ENCODE measurements around the gene TGM1. TPM values are rescaled to one million over a fixed set of nuclear protein-coding genes. Genes with fewer than 3 reads are reported as not detected.

The TGM1 gene
- total RNA-seq, 1 experiment from 2014 or later, result 2.9 TPM

GRCh38 chr14:24278424-24278823 is 15.4 kb upstream of the TGM1 start:
- no peak overlapping the region for H3K27ac ChIP-seq (ENCODE audit: insufficient read length, low read depth, low read length)
- Mint-ChIP-seq H3K4me1 (peaks cover 2 to 11% of the 10 kb centered on the region in 2 experiments; a peak in 2 of 4 replicates), H3K9me3 (no peaks in the 10 kb centered on the region), H3K27ac (no peak overlapping the region; a peak in 1 of 7 replicates), H3K27me3 (ENCODE audit: low read depth) (no peaks in the 10 kb centered on the region), H3K4me3 (no peak overlapping the region), H3K36me3 (ENCODE audit: insufficient read depth in 1 of 3, low read depth in 3 of 3) (no peaks in the 10 kb centered on the region)
- H3K14ac ChIP-seq (ENCODE audit: insufficient read depth, low read length), result no peak overlapping the region
- H3K18ac ChIP-seq (ENCODE audit: insufficient read length, low read depth, low read length), result no peak overlapping the region
- WGBS (ENCODE audit: extremely low coverage, insufficient read length, low lambda C conversion rate), result no CpG with 5 or more reads among the region's 5 CpGs
- H3T11ph ChIP-seq (ENCODE audit: low read length), result no peak overlapping the region
- H4K20me1 ChIP-seq (ENCODE audit: control insufficient read depth, insufficient read depth, insufficient read length), result no peaks in the 10 kb centered on the region
- TF ChIP-seq, protein P1, sequence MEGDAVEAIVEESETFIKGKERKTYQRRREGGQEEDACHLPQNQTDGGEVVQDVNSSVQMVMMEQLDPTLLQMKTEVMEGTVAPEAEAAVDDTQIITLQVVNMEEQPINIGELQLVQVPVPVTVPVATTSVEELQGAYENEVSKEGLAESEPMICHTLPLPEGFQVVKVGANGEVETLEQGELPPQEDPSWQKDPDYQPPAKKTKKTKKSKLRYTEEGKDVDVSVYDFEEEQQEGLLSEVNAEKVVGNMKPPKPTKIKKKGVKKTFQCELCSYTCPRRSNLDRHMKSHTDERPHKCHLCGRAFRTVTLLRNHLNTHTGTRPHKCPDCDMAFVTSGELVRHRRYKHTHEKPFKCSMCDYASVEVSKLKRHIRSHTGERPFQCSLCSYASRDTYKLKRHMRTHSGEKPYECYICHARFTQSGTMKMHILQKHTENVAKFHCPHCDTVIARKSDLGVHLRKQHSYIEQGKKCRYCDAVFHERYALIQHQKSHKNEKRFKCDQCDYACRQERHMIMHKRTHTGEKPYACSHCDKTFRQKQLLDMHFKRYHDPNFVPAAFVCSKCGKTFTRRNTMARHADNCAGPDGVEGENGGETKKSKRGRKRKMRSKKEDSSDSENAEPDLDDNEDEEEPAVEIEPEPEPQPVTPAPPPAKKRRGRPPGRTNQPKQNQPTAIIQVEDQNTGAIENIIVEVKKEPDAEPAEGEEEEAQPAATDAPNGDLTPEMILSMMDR (conservative IDR thresholded peaks at IDR 0.05), result no peak
- H2BK20ac ChIP-seq (ENCODE audit: low read depth, low read length, poor library complexity, severe bottlenecking), result no peak overlapping the region
- no peak overlapping the region for H3K56ac ChIP-seq (ENCODE audit: insufficient read length, low read depth, low read length)
- no peaks in the 10 kb centered on the region for H3K9me3 ChIP-seq (ENCODE audit: control insufficient read depth, low read depth, low read length)
- H4K8ac ChIP-seq (replicated peaks; ENCODE audit: insufficient read length, low read depth, low read length), result no peak overlapping the region
- H3K4me2 ChIP-seq (ENCODE audit: insufficient read depth, insufficient read length, low read length), result no peak overlapping the region
- no peaks in the 10 kb centered on the region for H3K79me1 ChIP-seq (ENCODE audit: insufficient read depth, low read depth, low read length, poor library complexity, severe bottlenecking)
- no peak overlapping the region for H4K5ac ChIP-seq (ENCODE audit: insufficient read length, low read depth, low read length)
- no peak overlapping the region for H2BK12ac ChIP-seq (ENCODE audit: insufficient read length, low read depth, low read length)
- DNase-seq, result no peak
- no peak overlapping the region for H3K9ac ChIP-seq (ENCODE audit: extremely low read depth, insufficient read length, low read length)
- peak overlapping the region; percentile 17 for H4K91ac ChIP-seq (ENCODE audit: insufficient read length, low read depth, low read length)
- H3K23ac ChIP-seq (ENCODE audit: insufficient read length, low read depth, low read length), result no peak overlapping the region
- no peaks in the 10 kb centered on the region for H3K79me2 ChIP-seq (ENCODE audit: insufficient read depth, low read length)
- H2AFZ ChIP-seq (ENCODE audit: low read length), result no peak overlapping the region
- no peaks in the 10 kb centered on the region for H3K27me3 ChIP-seq (ENCODE audit: insufficient read depth, low read length)
- no peak overlapping the region for H2BK120ac ChIP-seq (ENCODE audit: low read depth, low read length, poor library complexity, severe bottlenecking)
- H2BK15ac ChIP-seq (ENCODE audit: low read depth, low read length), result no peak overlapping the region
- no peak overlapping the region for H2BK5ac ChIP-seq (ENCODE audit: insufficient read length, low read length)
- no peaks in the 10 kb centered on the region for H3K4me1 ChIP-seq (ENCODE audit: insufficient read depth, low read length)
- H3K23me2 ChIP-seq (ENCODE audit: insufficient read length, low read depth, low read length, poor library complexity, severe bottlenecking), result no peaks in the 10 kb centered on the region
- H3K4ac ChIP-seq (ENCODE audit: low read depth, low read length), result no peak overlapping the region
- no peak overlapping the region for H2AK5ac ChIP-seq (ENCODE audit: insufficient read length, low read length)
